Activated naive CD8-positive, alpha-beta T cell (primary cell): ENCODE data around the gene TSPO2.
"Not testable (repeated sequence)": the region's sequence is repeated elsewhere in the genome, so short reads cannot be mapped to it uniquely, and the experiment has no call there.

ENCODE experiments used
- H3K27ac Mint-ChIP-seq: one replicate; pipeline ENCODE4 v1.8.0; 2021; ENCODE audit warnings: mixed read lengths
- H3K27me3 Mint-ChIP-seq: one replicate; pipeline ENCODE4 v1.8.0; 2021; ENCODE audit warnings: mixed read lengths
- H3K36me3 Mint-ChIP-seq: one replicate; pipeline ENCODE4 v1.8.0; 2021; ENCODE audit warnings: mixed read lengths
- H3K4me1 Mint-ChIP-seq: one replicate; pipeline ENCODE4 v1.8.0; 2021; ENCODE audit warnings: low read depth, mixed read lengths
- H3K4me3 Mint-ChIP-seq: one replicate; pipeline ENCODE4 v1.8.0; 2021; ENCODE audit warnings: mild to moderate bottlenecking, mixed read lengths
- H3K9me3 Mint-ChIP-seq: one replicate; pipeline ENCODE4 v1.8.0; 2021; ENCODE audit warnings: low read depth, mixed read lengths

The TSPO2 gene

GRCh38 chr6:41015860-41016259, 26.4 kb upstream of the TSPO2 start:
- not testable (repeated sequence) for H3K27me3 Mint-ChIP-seq, H3K4me1 Mint-ChIP-seq, H3K4me3 Mint-ChIP-seq, H3K27ac Mint-ChIP-seq, H3K36me3 Mint-ChIP-seq, H3K9me3 Mint-ChIP-seq

- H3K9me3 Mint-ChIP-seq, result no peaks in the 10 kb centered on the region
Observed at GRCh38 chr6:41017663-41018062, 24.6 kb upstream of the TSPO2 start.

GRCh38 chr6:41021832-41022231, 20.4 kb upstream of the TSPO2 start:
- Mint-ChIP-seq H3K27me3 (no peaks in the 10 kb centered on the region), H3K36me3 (no peaks in the 10 kb centered on the region), H3K4me1 (peaks cover under 1% of the 10 kb centered on the region), H3K4me3 (no peak overlapping the region), H3K27ac (no peak overlapping the region), H3K9me3 (no peaks in the 10 kb centered on the region)

More at GRCh38 chr6:41017663-41018062, 24.6 kb upstream of the TSPO2 start:
- peaks cover 2% of the 10 kb centered on the region for H3K36me3 Mint-ChIP-seq
- no peak overlapping the region for H3K27ac Mint-ChIP-seq
- H3K27me3 Mint-ChIP-seq, result no peaks in the 10 kb centered on the region
- no peaks in the 10 kb centered on the region for H3K4me1 Mint-ChIP-seq
- no peak overlapping the region for H3K4me3 Mint-ChIP-seq

GRCh38 chr6:41022294-41022693, 20.0 kb upstream of the TSPO2 start:
- H3K36me3 Mint-ChIP-seq, result no peaks in the 10 kb centered on the region
- H3K27ac Mint-ChIP-seq, result no peak overlapping the region
- H3K4me1 Mint-ChIP-seq, result peaks cover 5% of the 10 kb centered on the region
- H3K27me3 Mint-ChIP-seq, result no peaks in the 10 kb centered on the region
- H3K9me3 Mint-ChIP-seq, result no peaks in the 10 kb centered on the region
- H3K4me3 Mint-ChIP-seq, result no peak overlapping the region

- no peaks in the 10 kb centered on the region for H3K9me3 Mint-ChIP-seq
- H3K36me3 Mint-ChIP-seq, result no peaks in the 10 kb centered on the region
- H3K4me1 Mint-ChIP-seq, result peaks cover 11% of the 10 kb centered on the region
- no peak overlapping the region for H3K4me3 Mint-ChIP-seq
- no peak overlapping the region for H3K27ac Mint-ChIP-seq
- no peaks in the 10 kb centered on the region for H3K27me3 Mint-ChIP-seq
Observed at GRCh38 chr6:41023114-41023513, 19.2 kb upstream of the TSPO2 start.

GRCh38 chr6:41025966-41026530, 16.2 kb upstream of the TSPO2 start:
- H3K4me3 Mint-ChIP-seq, result no peak overlapping the region

GRCh38 chr6:41027241-41027640, 15.0 kb upstream of the TSPO2 start:
- peak overlapping the region; percentile 82 for H3K4me3 Mint-ChIP-seq
- H3K27ac Mint-ChIP-seq, result peak overlapping the region; percentile 83
- H3K4me1 Mint-ChIP-seq, result peaks cover 20% of the 10 kb centered on the region
- no peaks in the 10 kb centered on the region for H3K36me3 Mint-ChIP-seq
- H3K9me3 Mint-ChIP-seq, result no peaks in the 10 kb centered on the region
- H3K27me3 Mint-ChIP-seq, result no peaks in the 10 kb centered on the region

More at GRCh38 chr6:41025966-41026530, 16.2 kb upstream of the TSPO2 start:
- Mint-ChIP-seq H3K27ac (no peak overlapping the region), H3K27me3 (no peaks in the 10 kb centered on the region), H3K4me1 (peaks cover 20% of the 10 kb centered on the region), H3K9me3 (no peaks in the 10 kb centered on the region), H3K36me3 (no peaks in the 10 kb centered on the region)

GRCh38 chr6:41027799-41028560, 14.3 kb upstream of the TSPO2 start:
- Mint-ChIP-seq H3K4me1 (peaks cover 20% of the 10 kb centered on the region), H3K4me3 (peak overlapping the region; percentile 82), H3K36me3 (no peaks in the 10 kb centered on the region), H3K9me3 (no peaks in the 10 kb centered on the region), H3K27me3 (no peaks in the 10 kb centered on the region), H3K27ac (peak overlapping the region; percentile 83)

GRCh38 chr6:41028561-41029412, 13.5 kb upstream of the TSPO2 start:
- Mint-ChIP-seq H3K27ac (peak overlapping the region; percentile 36), H3K4me1 (peaks cover 20% of the 10 kb centered on the region), H3K27me3 (no peaks in the 10 kb centered on the region), H3K36me3 (no peaks in the 10 kb centered on the region), H3K4me3 (peak overlapping the region; percentile 82), H3K9me3 (no peaks in the 10 kb centered on the region)

- H3K4me1 Mint-ChIP-seq, result peaks cover 10% of the 10 kb centered on the region
- no peak overlapping the region for H3K4me3 Mint-ChIP-seq
- no peaks in the 10 kb centered on the region for H3K9me3 Mint-ChIP-seq
- peaks cover 2% of the 10 kb centered on the region for H3K36me3 Mint-ChIP-seq
- H3K27ac Mint-ChIP-seq, result no peak overlapping the region
- no peaks in the 10 kb centered on the region for H3K27me3 Mint-ChIP-seq
Observed at GRCh38 chr6:41032830-41033229, 9.4 kb upstream of the TSPO2 start.

GRCh38 chr6:41033776-41034175, 8.5 kb upstream of the TSPO2 start:
- Mint-ChIP-seq H3K27ac (no peak overlapping the region), H3K4me1 (peaks cover 6% of the 10 kb centered on the region), H3K27me3 (no peaks in the 10 kb centered on the region), H3K4me3 (no peak overlapping the region), H3K9me3 (no peaks in the 10 kb centered on the region), H3K36me3 (peaks cover 2% of the 10 kb centered on the region)

GRCh38 chr6:41036186-41036585, 6.1 kb upstream of the TSPO2 start:
- Mint-ChIP-seq H3K4me1 (no peaks in the 10 kb centered on the region), H3K4me3 (no peak overlapping the region), H3K9me3 (no peaks in the 10 kb centered on the region), H3K27ac (no peak overlapping the region), H3K36me3 (peaks cover 2% of the 10 kb centered on the region), H3K27me3 (no peaks in the 10 kb centered on the region)

GRCh38 chr6:41036601-41037000, 5.7 kb upstream of the TSPO2 start:
- no peaks in the 10 kb centered on the region for H3K27me3 Mint-ChIP-seq
- H3K4me3 Mint-ChIP-seq, result no peak overlapping the region
- H3K27ac Mint-ChIP-seq, result no peak overlapping the region

GRCh38 chr6:41037107-41037900, 5.0 kb upstream of the TSPO2 start:
- H3K4me1 Mint-ChIP-seq, result no peaks in the 10 kb centered on the region
- no peak overlapping the region for H3K4me3 Mint-ChIP-seq
- H3K27ac Mint-ChIP-seq, result no peak overlapping the region
- no peaks in the 10 kb centered on the region for H3K27me3 Mint-ChIP-seq
- peaks cover 2% of the 10 kb centered on the region for H3K36me3 Mint-ChIP-seq
- no peaks in the 10 kb centered on the region for H3K9me3 Mint-ChIP-seq

More at GRCh38 chr6:41036601-41037000, 5.7 kb upstream of the TSPO2 start:
- Mint-ChIP-seq H3K9me3 (no peaks in the 10 kb centered on the region), H3K4me1 (no peaks in the 10 kb centered on the region), H3K36me3 (peaks cover 2% of the 10 kb centered on the region)
